Natural killer cell (primary cell): ENCODE results near the gene GAL. TPM values are rescaled to one million over a fixed set of nuclear protein-coding genes. Genes with fewer than 3 reads are reported as not detected.

Experiments
- ATAC-seq, 3 donors: fragments of 150-1000 bp in 2 of 3; fragments of 200-7000 bp in 1 of 3; cut with Tn5 transposase; 1 replicate in 1 of 3; 2 replicates in 2 of 3; pipeline ENCODE4 v1.10.0; 2021; ENCODE audit warnings: mild to moderate bottlenecking in 2 of 3, moderate library complexity in 2 of 3
- DNase-seq, 2 donors: peaks; one replicate each; pipeline versions ENCODE4 v3.0.0 to v3.0.0-alpha.2; 2013 to 2021; ENCODE audit warnings: mixed read lengths in 1 of 2
- H3K27ac ChIP-seq: one replicate; pipeline ENCODE4 v1.5.1; 2013; ENCODE audit warnings: mild to moderate bottlenecking, low read length
- H3K27me3 ChIP-seq: one replicate; pipeline ENCODE4 v1.6.1; 2013; ENCODE audit warnings: low read length; ENCODE audit not compliant: control insufficient read depth, insufficient read depth
- H3K36me3 ChIP-seq: one replicate; pipeline ENCODE4 v1.6.1; 2013; ENCODE audit warnings: low read length; ENCODE audit not compliant: control insufficient read depth, insufficient read depth
- H3K4me1 ChIP-seq: one replicate; pipeline ENCODE4 v1.6.1; 2013; ENCODE audit warnings: low read length; ENCODE audit not compliant: control insufficient read depth, insufficient read depth
- H3K4me3 ChIP-seq: one replicate; pipeline ENCODE4 v1.5.1; 2013; ENCODE audit warnings: low read length
- H3K9me3 ChIP-seq: one replicate; pipeline ENCODE4 v1.6.1; 2013; ENCODE audit warnings: low read length; ENCODE audit not compliant: control insufficient read depth, insufficient read depth
- H3K27ac Mint-ChIP-seq, 2 donors: one replicate each; pipeline ENCODE4 v1.8.0; 2022; ENCODE audit warnings: mild to moderate bottlenecking in 2 of 2, mixed read lengths in 2 of 2, moderate library complexity in 1 of 2
- H3K27me3 Mint-ChIP-seq, 2 donors: one replicate each; pipeline ENCODE4 v1.8.0; 2022; ENCODE audit warnings: low read depth in 2 of 2, mixed read lengths in 2 of 2
- H3K36me3 Mint-ChIP-seq: one replicate; pipeline ENCODE4 v1.8.0; 2022; ENCODE audit warnings: mixed read lengths
- H3K4me1 Mint-ChIP-seq, 2 donors: one replicate each; pipeline ENCODE4 v1.8.0; 2022; ENCODE audit warnings: mixed read lengths in 2 of 2
- H3K4me3 Mint-ChIP-seq: one replicate; pipeline ENCODE4 v1.8.0; 2022; ENCODE audit warnings: mild to moderate bottlenecking, moderate library complexity, mixed read lengths
- H3K9me3 Mint-ChIP-seq, 2 donors: one replicate each; pipeline ENCODE4 v1.8.0; 2022; ENCODE audit warnings: mixed read lengths in 2 of 2
- CTCF ChIP-seq: fragments of 200-600 bp; IDR thresholded peaks from one replicate; pipeline ENCODE4 v1.8.0; 2022; ENCODE audit warnings: antibody characterized with exemption
- WGBS: methylation state at CpG from one replicate; pipeline ENCODE4 v1.1.7; 2013; ENCODE audit warnings: missing lambda C conversion rate; ENCODE audit not compliant: insufficient coverage; 5-methylcytosine and 5-hydroxymethylcytosine counted together
- intact Hi-C: fragments of 100-400 bp; cut with micrococcal nuclease; formaldehyde crosslinking; loops from one replicate; pipeline ENCODE4 v1.14.2; 2022
- total RNA-seq, 4 donors: library from RNA; stranded (reverse); fragments of 120-200 nt in 1 of 4; gene quantifications; one replicate each; pipeline versions ENCODE4 v1.2.3 to v1.2.4, GENCODE V29; 2013 to 2022

GAL gene
- total RNA-seq, 3 donors from 2014 or later (not counting 1 experiment from before 2014, with no cell fraction given): not detected

DNA sequence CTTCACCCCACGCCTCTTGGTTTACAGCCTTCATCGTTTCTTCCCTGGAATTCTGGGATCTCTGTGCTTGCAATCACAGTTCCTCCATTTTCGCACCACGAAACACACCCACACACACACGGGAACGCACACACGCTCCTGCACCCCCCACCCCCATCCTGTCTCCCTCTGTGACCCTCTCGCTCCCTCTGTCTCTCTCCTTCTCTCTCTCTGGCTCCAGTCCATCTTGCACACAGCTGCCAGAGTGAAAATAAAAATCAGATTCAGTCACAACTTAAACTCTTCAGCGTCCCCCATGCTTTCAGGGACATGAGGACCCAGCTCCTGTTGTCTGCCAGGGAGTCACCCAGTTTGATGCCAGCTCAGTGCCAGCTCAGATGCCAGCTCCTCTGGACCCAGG, 3.0 kb downstream of the GAL start:
- H3K27me3 Mint-ChIP-seq: peaks cover 43 to 53% of the 10 kb centered on the region in 2 donors
- Histone ChIP-seq H3K4me1 (peaks cover 9% of the 10 kb centered on the region), H3K27ac (no peak overlapping the region), H3K4me3 (no peak overlapping the region), H3K27me3 (peaks cover 23% of the 10 kb centered on the region), H3K36me3 (no peaks in the 10 kb centered on the region), H3K9me3 (no peaks in the 10 kb centered on the region)
- intact Hi-C loops: no loop called here
- no peak overlapping the region for H3K4me3 Mint-ChIP-seq
- peaks cover 12 to 18% of the 10 kb centered on the region in 2 donors for H3K4me1 Mint-ChIP-seq
- ATAC-seq (no peak), DNase-seq (no peak)
- 81% methylated on average over 9 of the region's 9 CpGs for WGBS
- no peaks in the 10 kb centered on the region for H3K9me3 Mint-ChIP-seq
- TF ChIP-seq CTCF: no peak
- no peaks in the 10 kb centered on the region for H3K36me3 Mint-ChIP-seq
- no peak overlapping the region for H3K27ac Mint-ChIP-seq

DNA sequence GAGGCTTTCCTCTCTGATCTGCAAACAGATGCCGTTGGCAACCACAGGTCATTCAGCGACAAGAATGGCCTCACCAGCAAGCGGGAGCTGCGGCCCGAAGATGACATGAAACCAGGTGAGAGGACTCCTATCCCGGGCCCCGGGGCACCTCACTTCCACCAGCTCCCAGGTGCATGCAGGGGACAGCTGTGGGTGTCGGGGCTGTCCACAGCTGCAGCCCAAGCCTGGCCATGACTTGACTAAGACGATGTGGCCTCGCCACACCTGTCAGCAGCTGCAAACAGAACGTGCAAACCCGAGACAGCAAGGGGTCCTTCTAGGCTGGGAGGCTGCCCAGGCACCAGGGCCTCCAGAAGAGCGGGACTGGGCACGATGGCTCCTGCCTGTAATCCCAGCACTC, 3.6 kb downstream of the GAL start:
- H3K27me3 Mint-ChIP-seq: peaks cover 38 to 46% of the 10 kb centered on the region in 2 donors

DNA sequence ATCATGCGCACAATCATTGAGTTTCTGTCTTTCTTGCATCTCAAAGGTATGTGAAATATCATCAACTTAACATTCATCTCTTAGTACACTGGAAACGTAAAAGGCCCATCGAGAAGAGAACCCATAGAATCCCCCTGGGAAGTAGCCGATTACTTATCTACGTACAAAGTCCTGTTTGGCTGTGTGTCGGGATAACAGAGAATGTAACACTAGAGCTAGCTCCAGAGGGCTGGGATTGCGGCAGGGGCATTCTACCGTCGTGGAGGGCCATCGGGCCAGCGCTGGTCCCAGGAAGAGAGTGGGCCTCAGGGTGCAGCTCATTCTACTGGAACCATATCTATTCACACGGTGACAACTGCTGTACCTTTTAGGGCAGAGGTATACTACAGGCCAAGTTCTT, 4.5 kb downstream of the GAL start:
- Histone ChIP-seq H3K9me3 (no peaks in the 10 kb centered on the region), H3K4me3 (no peak overlapping the region), H3K27ac (no peak overlapping the region), H3K36me3 (no peaks in the 10 kb centered on the region), H3K4me1 (peaks cover 9% of the 10 kb centered on the region), H3K27me3 (peaks cover 14% of the 10 kb centered on the region)
- Mint-ChIP-seq H3K27me3 (peaks cover 36 to 44% of the 10 kb centered on the region in 2 donors), H3K36me3 (no peaks in the 10 kb centered on the region), H3K27ac (no peak overlapping the region), H3K4me3 (no peak overlapping the region), H3K9me3 (no peaks in the 10 kb centered on the region), H3K4me1 (peaks cover 12 to 18% of the 10 kb centered on the region in 2 donors)
- ATAC-seq: no peak
- WGBS: 94% methylated on average over 12 of the region's 12 CpGs
- TF ChIP-seq CTCF: no peak
- intact Hi-C loops: no loop called here
- no peak for DNase-seq

More for the DNA sequence above, 3.6 kb downstream of the GAL start:
- DNase-seq (no peak), ATAC-seq (no peak)
- Mint-ChIP-seq H3K9me3 (no peaks in the 10 kb centered on the region), H3K27ac (no peak overlapping the region), H3K36me3 (no peaks in the 10 kb centered on the region), H3K4me3 (no peak overlapping the region), H3K4me1 (peaks cover 12 to 18% of the 10 kb centered on the region in 2 donors)
- Histone ChIP-seq H3K4me3 (no peak overlapping the region), H3K36me3 (no peaks in the 10 kb centered on the region), H3K4me1 (peaks cover 9% of the 10 kb centered on the region), H3K27me3 (peaks cover 23% of the 10 kb centered on the region), H3K9me3 (no peaks in the 10 kb centered on the region), H3K27ac (no peak overlapping the region)
- TF ChIP-seq CTCF: no peak
- 91% methylated on average over 14 of the region's 14 CpGs for WGBS
- intact Hi-C loops: no loop called here
